Fibroblast of gingiva (primary cell): ENCODE results near the gene ACSL3.
"Not testable (repeated sequence)": the region's sequence is repeated elsewhere in the genome, so short reads cannot be mapped to it uniquely, and the experiment has no call there.

Source experiments
- DNase-seq: peaks from one replicate; pipeline ENCODE4 v3.0.0-alpha.2; 2011; ENCODE audit warnings: low read depth

The ACSL3 gene

GRCh38 chr2:222854773-222855700 lies 5.8 kb upstream of the ACSL3 start:
- DNase-seq: no peak

GRCh38 chr2:222859786-222860612 lies 837 bp upstream of the ACSL3 start:
- peak; percentile 71 for DNase-seq

GRCh38 chr2:222861411-222862105 lies 722 bp downstream of the ACSL3 start:
- DNase-seq: peak; percentile 26

- peak; percentile 54 for DNase-seq
Measured at GRCh38 chr2:222862106-222862908, 1.5 kb downstream of the ACSL3 start.

GRCh38 chr2:222862909-222863544 lies 2.2 kb downstream of the ACSL3 start:
- peak; percentile 61 for DNase-seq

- peak; percentile 76 for DNase-seq
Measured at GRCh38 chr2:222864296-222864695, 3.5 kb downstream of the ACSL3 start.

- no peak for DNase-seq
Measured at GRCh38 chr2:222865301-222865700, 4.5 kb downstream of the ACSL3 start.

GRCh38 chr2:222866358-222866960 lies 5.6 kb downstream of the ACSL3 start:
- DNase-seq: no peak

GRCh38 chr2:222868560-222869251 lies 7.9 kb downstream of the ACSL3 start:
- DNase-seq: not testable (repeated sequence)

- DNase-seq: no peak
Measured at GRCh38 chr2:222869252-222869560, 8.4 kb downstream of the ACSL3 start.

- no peak for DNase-seq
Measured at GRCh38 chr2:222871291-222871690, 10.5 kb downstream of the ACSL3 start.

GRCh38 chr2:222872551-222872950 lies 11.7 kb downstream of the ACSL3 start:
- no peak for DNase-seq

GRCh38 chr2:222875482-222875881 lies 14.6 kb downstream of the ACSL3 start:
- no peak for DNase-seq

GRCh38 chr2:222876947-222877346 lies 16.1 kb downstream of the ACSL3 start:
- no peak for DNase-seq

GRCh38 chr2:222877556-222878300 lies 16.9 kb downstream of the ACSL3 start:
- no peak for DNase-seq

- no peak for DNase-seq
Measured at GRCh38 chr2:222878301-222878876, 17.6 kb downstream of the ACSL3 start.

GRCh38 chr2:222878877-222879603 lies 18.2 kb downstream of the ACSL3 start:
- DNase-seq: no peak

- DNase-seq: no peak
Measured at GRCh38 chr2:222879604-222879933, 18.7 kb downstream of the ACSL3 start.
